H1 (cell line): ENCODE data around the gene RASGRF1. TPM values are rescaled to one million over a fixed set of nuclear protein-coding genes. Genes with fewer than 3 reads are reported as not detected.
"Not testable (repeated sequence)": the region's sequence is repeated elsewhere in the genome, so short reads cannot be mapped to it uniquely, and the experiment has no call there.

Source experiments
- CTCF ChIA-PET: fragments of 300-600 bp; sonication (Branson Sonifier 250); formaldehyde crosslinking; loops from one replicate; lab custom pipeline; 2021; ENCODE audit not compliant: partially characterized antibody; lab: Charles Lee
- POLR2A ChIA-PET: fragments of 300-600 bp; sonication (Branson Sonifier 250); formaldehyde crosslinking; loops from one replicate; lab custom pipeline; 2021; ENCODE audit warnings: inconsistent platforms; ENCODE audit not compliant: partially characterized antibody; lab: Charles Lee
- DNase-seq, 2 experiments: peaks; one replicate each; pipeline versions ENCODE4 v3.0.0 to v3.0.0-alpha.2; 2010 to 2022; ENCODE audit warnings: low spot score in 2 of 2, low read depth in 1 of 2, mixed read lengths in 1 of 2
- FAIRE-seq: peaks from 2 replicates; lab custom pipeline; 2011; peaks lifted over from hg19 to GRCh38; lab: Jason Lieb, UNC
- H2AFZ ChIP-seq: 2 replicates; pipeline ENCODE4 v1.8.1; 2012; ENCODE audit warnings: low read length, inconsistent platforms
- H2AK5ac ChIP-seq: 2 replicates; pipeline ENCODE4 v1.6.1; 2013; ENCODE audit warnings: low read depth, low read length
- H2BK120ac ChIP-seq: replicated peaks from 2 replicates; pipeline ENCODE3; 2013; ENCODE audit warnings: low read depth, low read length, inconsistent platforms
- H2BK12ac ChIP-seq: 2 replicates; pipeline ENCODE4 v1.6.1; 2013; ENCODE audit warnings: low read depth, low read length
- H2BK15ac ChIP-seq: 2 replicates; pipeline ENCODE4 v1.6.1; 2013; ENCODE audit warnings: low read length
- H2BK20ac ChIP-seq: 2 replicates; pipeline ENCODE4 v1.6.1; 2013; ENCODE audit warnings: low read length
- H2BK5ac ChIP-seq: 2 replicates; pipeline ENCODE4 v1.6.1; 2013; ENCODE audit warnings: low read depth, low read length
- H3K14ac ChIP-seq: 2 replicates; pipeline ENCODE4 v1.6.1; 2013; ENCODE audit warnings: inconsistent platforms; ENCODE audit not compliant: insufficient read length
- H3K18ac ChIP-seq: 2 replicates; pipeline ENCODE4 v1.6.1; 2013; ENCODE audit warnings: low read length; ENCODE audit errors: extremely low read depth
- H3K23ac ChIP-seq: 2 replicates; pipeline ENCODE4 v1.6.1; 2013; ENCODE audit warnings: inconsistent platforms; ENCODE audit not compliant: insufficient read length
- H3K23me2 ChIP-seq: 2 replicates; pipeline ENCODE4 v1.6.1; 2013; ENCODE audit warnings: low read depth, low read length
- H3K27ac ChIP-seq: 2 replicates; pipeline ENCODE4 v1.6.1; 2011; ENCODE audit warnings: low read depth, low read length, inconsistent platforms
- H3K27me3 ChIP-seq, 4 experiments: replicated peaks in 1 of 4; 1 replicate in 1 of 4; 2 replicates in 3 of 4; pipeline versions ENCODE4 v1.6.1 to v1.8.1; 2011 to 2013; ENCODE audit warnings: low read length in 3 of 4, mild to moderate bottlenecking in 3 of 4, inconsistent platforms in 2 of 4, mixed read lengths in 2 of 4, moderate library complexity in 1 of 4; ENCODE audit not compliant: control insufficient read depth in 3 of 4, insufficient read depth in 3 of 4; ENCODE audit errors: extremely low read depth in 1 of 4
- H3K36me3 ChIP-seq, 4 experiments: 2 replicates each; pipeline versions ENCODE4 v1.6.1 to v1.8.1; 2011 to 2013; ENCODE audit warnings: mild to moderate bottlenecking in 4 of 4, low read length in 3 of 4, moderate library complexity in 2 of 4, control low read depth in 1 of 4, inconsistent platforms in 1 of 4; ENCODE audit not compliant: insufficient read depth in 4 of 4, control insufficient read depth in 2 of 4
- H3K4ac ChIP-seq: replicated peaks from 2 replicates; pipeline ENCODE3; 2013; ENCODE audit warnings: low read length, low read depth, mixed read lengths, inconsistent platforms; ENCODE audit not compliant: insufficient read length
- H3K4me1 ChIP-seq, 4 experiments: replicated peaks in 1 of 4; 1 replicate in 1 of 4; 2 replicates in 3 of 4; pipeline versions ENCODE4 v1.6.1 to v1.8.1; 2011 to 2013; ENCODE audit warnings: low read length in 3 of 4, inconsistent platforms in 2 of 4, mixed read lengths in 1 of 4; ENCODE audit not compliant: insufficient read depth in 4 of 4, control insufficient read depth in 3 of 4
- H3K4me2 ChIP-seq, 2 experiments: 2 replicates each; pipeline versions ENCODE4 v1.6.1 to v1.8.1; 2011 to 2013; ENCODE audit warnings: low read depth in 2 of 2, low read length in 2 of 2, control low read depth in 1 of 2, inconsistent platforms in 1 of 2, mild to moderate bottlenecking in 1 of 2; ENCODE audit not compliant: insufficient read depth in 1 of 2
- H3K4me3 ChIP-seq, 4 experiments: fragments of 200-600, 300-600 bp in 1 of 4; sonication (generic), shearing (Covaris generic), sonication (Bioruptor Twin) in 1 of 4; 2 replicates each; pipeline versions ENCODE4 v1.5.1 to v1.8.1; 2011 to 2016; ENCODE audit warnings: low read length in 4 of 4, low read depth in 3 of 4, control low read depth in 2 of 4, inconsistent platforms in 2 of 4, mild to moderate bottlenecking in 2 of 4, mixed read lengths in 1 of 4, moderate library complexity in 1 of 4; ENCODE audit not compliant: insufficient read depth in 2 of 4; ENCODE audit errors: extremely low read depth in 1 of 4
- H3K56ac ChIP-seq: replicated peaks from 2 replicates; pipeline ENCODE3; 2013; ENCODE audit warnings: low read depth, mild to moderate bottlenecking, mixed read lengths, low read length, inconsistent platforms; ENCODE audit not compliant: insufficient read length
- H3K79me1 ChIP-seq: 2 replicates; pipeline ENCODE4 v1.6.1; 2013; ENCODE audit warnings: low read depth, low read length, control low read depth
- H3K79me2 ChIP-seq, 2 experiments: 2 replicates each; pipeline versions ENCODE4 v1.6.1 to v1.8.1; 2012 to 2013; ENCODE audit warnings: low read length in 2 of 2, mild to moderate bottlenecking in 2 of 2, inconsistent platforms in 1 of 2; ENCODE audit not compliant: insufficient read depth in 2 of 2, control insufficient read depth in 1 of 2
- H3K9ac ChIP-seq, 4 experiments: replicated peaks in 1 of 4; 1 replicate in 1 of 4; 2 replicates in 3 of 4; pipeline versions ENCODE4 v1.6.1 to v1.8.1; 2011 to 2013; ENCODE audit warnings: low read depth in 3 of 4, low read length in 3 of 4, control low read depth in 2 of 4, mild to moderate bottlenecking in 2 of 4, moderate library complexity in 2 of 4, inconsistent platforms in 1 of 4; ENCODE audit errors: extremely low read depth in 1 of 4
- H3K9me3 ChIP-seq, 2 experiments: 2 replicates each; pipeline versions ENCODE4 v1.6.1 to v1.8.1; 2012 to 2013; ENCODE audit warnings: mild to moderate bottlenecking in 2 of 2, moderate library complexity in 2 of 2, control low read depth in 1 of 2, inconsistent platforms in 1 of 2, low read depth in 1 of 2, low read length in 1 of 2, mixed read lengths in 1 of 2; ENCODE audit not compliant: insufficient read depth in 2 of 2
- H4K20me1 ChIP-seq, 2 experiments: replicated peaks in 1 of 2; 2 replicates each; pipeline versions ENCODE3 to v1.8.1; 2011 to 2013; ENCODE audit warnings: inconsistent platforms in 2 of 2, low read length in 2 of 2, mild to moderate bottlenecking in 1 of 2; ENCODE audit not compliant: insufficient read depth in 2 of 2, control insufficient read depth in 1 of 2
- H4K5ac ChIP-seq: 2 replicates; pipeline ENCODE4 v1.6.1; 2013; ENCODE audit warnings: low read length, low read depth, mixed read lengths, inconsistent platforms; ENCODE audit not compliant: insufficient read length
- H4K8ac ChIP-seq: 2 replicates; pipeline ENCODE4 v1.8.0; 2013; ENCODE audit warnings: mild to moderate bottlenecking, moderate library complexity, low read length, inconsistent platforms; ENCODE audit not compliant: insufficient read depth; ENCODE audit errors: extremely low read depth
- H4K91ac ChIP-seq: replicated peaks from 2 replicates; pipeline ENCODE3; 2013; ENCODE audit warnings: low read length, mixed read lengths, inconsistent platforms; ENCODE audit not compliant: insufficient read length
- polyA plus RNA-seq, 7 experiments: library from polyadenylated mRNA; depleted of rRNA in 3 of 7; stranded (reverse) in 5 of 7; unstranded in 2 of 7; fragments of >200 nt in 5 of 7; fragments of 200-250 nt in 2 of 7; gene quantifications; 1 replicate in 5 of 7; 2 replicates in 1 of 7; 4 replicates in 1 of 7; pipeline versions ENCODE4 v1.2.1 to v1.2.3, GENCODE V29; 2011 to 2013; ENCODE audit warnings: missing spikeins in 2 of 7, mixed read lengths in 2 of 7
- total RNA-seq: library from RNA; stranded (reverse); fragmentation: NEBNext Ultra II Directional; extraction: Animal tissue kit (Norgen Biotek cat#: 25700); gene quantifications from 2 replicates; pipeline ENCODE4 v1.2.1, GENCODE V29; 2021

The RASGRF1 gene
- total and polyA plus RNA-seq, 2 of the 8 experiments (the other 6 are each of a cell fraction or from before 2014, with no cell fraction given): 0.42 to 0.67 TPM

DNA sequence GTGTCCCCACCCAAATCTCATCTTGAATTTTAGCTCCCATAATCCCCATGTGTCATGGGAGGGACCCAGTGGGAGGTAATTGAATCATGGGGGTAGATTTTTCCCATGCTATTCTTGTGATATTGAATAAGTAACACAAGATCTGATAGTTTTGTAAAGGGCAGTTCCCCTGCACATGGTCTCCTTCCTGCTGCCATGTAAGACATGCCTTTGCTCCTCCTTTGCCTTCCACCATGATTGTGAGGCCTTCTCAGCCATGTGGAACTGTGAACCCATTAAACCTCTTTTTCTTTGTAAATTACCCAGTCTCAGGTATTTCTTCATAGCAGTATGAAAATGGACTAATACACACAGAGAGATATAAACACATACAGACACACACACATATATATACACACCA, 66.1 kb downstream of the RASGRF1 start:
- not testable (repeated sequence) for H3K14ac ChIP-seq, H2BK120ac ChIP-seq, H2AK5ac ChIP-seq, H4K8ac ChIP-seq, H3K4me1 ChIP-seq, H3K23ac ChIP-seq, H2AFZ ChIP-seq, H2BK20ac ChIP-seq, H3K23me2 ChIP-seq, H2BK15ac ChIP-seq, FAIRE-seq, H3K4me3 ChIP-seq, H3K27me3 ChIP-seq, H3K4me2 ChIP-seq, H4K20me1 ChIP-seq, DNase-seq, H3K79me2 ChIP-seq, H4K5ac ChIP-seq, H3K36me3 ChIP-seq, H3K27ac ChIP-seq, H3K9me3 ChIP-seq, H3K18ac ChIP-seq, H3K4ac ChIP-seq, H3K79me1 ChIP-seq, H4K91ac ChIP-seq, H3K9ac ChIP-seq, H3K56ac ChIP-seq, H2BK5ac ChIP-seq, H2BK12ac ChIP-seq
- ChIA-PET CTCF (interaction anchor here (0.6 to 15.0 kb wide), 12 partner anchors 10 to 155 kb away, joined by 3 to 352 read pairs (median 13); partner anchors contain the start of gene RASGRF1), POLR2A (interaction anchor here (1.6 kb wide), 1 partner anchor 117 kb away, joined by 7 read pairs; no protein-coding TSS in a partner anchor)
